ENCODE results near the gene HGS. TPM values are rescaled to one million over a fixed set of nuclear protein-coding genes. Genes with fewer than 3 reads are reported as not detected.
A peak's percentile ranks its signal among the peaks of the same experiment; 100 is the strongest.

HGS gene
- total and polyA plus RNA-seq, 2 of the 13 experiments (the other 11 are each of a cell fraction or from before 2014, with no cell fraction given), result 73.3 to 78.1 TPM

DNA sequence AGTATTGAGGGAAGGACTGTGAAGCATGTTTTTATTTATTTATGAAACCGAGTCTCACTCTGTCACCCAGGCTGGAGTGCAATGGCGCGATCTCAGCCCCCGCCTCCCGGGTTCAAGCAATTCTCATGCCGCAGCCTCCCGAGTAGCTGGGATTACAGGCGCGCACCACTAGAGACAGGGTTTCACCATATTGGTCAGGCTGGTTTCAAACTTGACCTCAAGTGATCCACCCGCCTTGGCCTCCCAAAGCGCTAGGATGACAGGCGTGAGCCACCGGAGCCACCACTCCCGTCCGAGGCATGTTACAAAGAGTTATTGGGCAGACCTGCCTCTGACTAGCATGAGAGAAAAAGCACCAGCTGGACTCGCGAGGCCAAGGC, 22.4 kb downstream of the HGS start:
- 97% methylated on average over 17 of the region's 17 CpGs for WGBS (ENCODE audit: low lambda C conversion rate)
- H4K20me1 ChIP-seq (ENCODE audit: insufficient read depth, low read length), result peaks cover 8% of the 10 kb centered on the region; the same call in 1 of the 2 replicates
- H2AFZ ChIP-seq (ENCODE audit: low read length), result no peak overlapping the region
- TF ChIP-seq, protein P1, sequence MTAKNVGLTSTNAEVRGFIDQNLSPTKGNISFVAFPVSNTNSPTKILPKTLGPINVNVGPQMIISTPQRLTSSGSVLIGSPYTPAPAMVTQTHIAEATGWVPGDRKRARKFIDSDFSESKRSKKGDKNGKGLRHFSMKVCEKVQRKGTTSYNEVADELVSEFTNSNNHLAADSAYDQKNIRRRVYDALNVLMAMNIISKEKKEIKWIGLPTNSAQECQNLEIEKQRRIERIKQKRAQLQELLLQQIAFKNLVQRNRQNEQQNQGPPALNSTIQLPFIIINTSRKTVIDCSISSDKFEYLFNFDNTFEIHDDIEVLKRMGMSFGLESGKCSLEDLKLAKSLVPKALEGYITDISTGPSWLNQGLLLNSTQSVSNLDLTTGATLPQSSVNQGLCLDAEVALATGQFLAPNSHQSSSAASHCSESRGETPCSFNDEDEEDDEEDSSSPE (CRISPR knock-in tag; IDR thresholded peaks at IDR 0.05), result no peak
- TF ChIP-seq ARID4A (CRISPR knock-in tag; IDR thresholded peaks at IDR 0.05; ENCODE audit: borderline replicate concordance), result 0 out of 2 replicates have a peak, but pooled peaks have one; percentile 13
- TF ChIP-seq HMGXB3 (CRISPR knock-in tag; IDR thresholded peaks at IDR 0.05; ENCODE audit: borderline replicate concordance), result no peak
- TF ChIP-seq SSRP1 (CRISPR knock-in tag; IDR thresholded peaks at IDR 0.05), result no peak
- 0 out of 2 replicates have a peak, but pooled peaks have one; percentile 7 for TF ChIP-seq ZNF547 (CRISPR knock-in tag; IDR thresholded peaks at IDR 0.05)
- TF ChIP-seq SIX1 (CRISPR knock-in tag; IDR thresholded peaks at IDR 0.05; ENCODE audit: borderline replicate concordance), result no peak
- TF ChIP-seq NFE2L2 (IDR thresholded peaks at IDR 0.05; ENCODE audit: low read length), result no peak
- no peak for TF ChIP-seq NFIC (IDR thresholded peaks at IDR 0.05; ENCODE audit: low read length)
- H3K9ac ChIP-seq (ENCODE audit: insufficient read depth, low read depth, low read length), result no peak overlapping the region
- no peak for ATAC-seq
- no peak for FAIRE-seq
- ChIA-PET CTCF (ENCODE audit: low intra/inter-chr PET ratio, low total read pairs) (no interaction called here), POLR2A (interaction anchor here (4.0 to 4.2 kb wide), 2 partner anchors 21 to 23 kb away, joined by 17 to 25 read pairs; partner anchors contain the start of genes ARL16 and HGS)
- H3K9me3 ChIP-seq (ENCODE audit: low read length), result no peaks in the 10 kb centered on the region
- no peak overlapping the region for H3K4me2 ChIP-seq (ENCODE audit: low read depth, low read length)
- H3K79me2 ChIP-seq (ENCODE audit: insufficient read depth, low read length), result peaks cover 41% of the 10 kb centered on the region
- peaks cover 20 to 42% of the 10 kb centered on the region in 2 experiments for H3K36me3 ChIP-seq (replicated peaks in 1 of 2; ENCODE audit: control insufficient read depth in 1 of 2, insufficient read depth in 2 of 2, low read length in 2 of 2)
- peaks cover 38% of the 10 kb centered on the region for H3K4me1 ChIP-seq (ENCODE audit: insufficient read depth, low read length)
- in situ Hi-C loops (cut with HindIII; ENCODE audit: extremely low pct_ligation_motif_present, low pct_unique_long_range_greater_than_20kb) (no loop called here), intact Hi-C loops (cut with micrococcal nuclease; ENCODE audit: unreplicated experiment) (no loop called here)
- no peak overlapping the region for H3K27ac ChIP-seq (ENCODE audit: extremely low read length, insufficient read depth, low read length)
- H3K4me3 ChIP-seq (replicated peaks in 1 of 3; ENCODE audit: insufficient read depth in 1 of 3, low read depth in 2 of 3, low read length in 3 of 3), result no peak overlapping the region
- no TSS peak for BruUV-seq (replicated peaks)
- no peak for DNase-seq (ENCODE audit: low spot score)
- no peaks in the 10 kb centered on the region; a peak in 1 of 5 replicates for H3K27me3 ChIP-seq (ENCODE audit: control insufficient read depth in 1 of 2, insufficient read depth in 2 of 2, low read length in 2 of 2)
